ENCODE measurements around the gene GLRA1. TPM values are rescaled to one million over a fixed set of nuclear protein-coding genes. Genes with fewer than 3 reads are reported as not detected.
"Not testable (repeated sequence)": the region's sequence is repeated elsewhere in the genome, so short reads cannot be mapped to it uniquely, and the experiment has no call there.

GLRA1 gene
- total RNA-seq, 1 donor from 2014 or later: not detected

DNA sequence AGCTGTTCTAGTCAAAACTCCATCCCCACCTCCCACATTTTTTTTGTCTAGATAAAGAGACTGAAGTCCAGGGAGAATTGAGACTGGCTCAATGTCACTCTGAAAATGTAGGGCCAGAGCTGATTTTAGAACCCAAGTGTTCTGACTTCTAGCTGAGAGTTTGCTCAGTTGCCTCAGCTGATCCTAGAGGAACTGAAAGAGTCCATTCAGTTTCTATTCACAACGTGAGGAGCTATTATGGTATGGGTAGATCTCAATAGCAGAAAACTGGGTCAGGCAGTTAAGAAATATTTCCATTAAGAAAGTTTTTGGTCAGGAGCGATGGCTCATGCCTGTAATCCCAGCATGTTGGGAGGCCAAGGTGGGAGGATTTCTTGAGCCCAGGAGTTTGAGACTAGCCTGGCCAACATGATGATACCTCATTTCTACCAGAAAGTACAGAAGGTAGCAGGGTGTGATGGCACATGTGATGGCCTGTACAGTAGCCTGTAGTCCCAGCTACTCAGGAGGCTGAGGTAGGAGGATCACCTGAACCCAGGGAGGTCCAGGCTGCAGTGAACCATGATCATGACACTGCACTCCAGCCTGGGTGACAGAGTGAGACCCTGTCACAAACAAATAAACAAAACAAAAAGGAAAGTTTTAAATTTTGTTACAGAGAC, 61.7 kb downstream of the GLRA1 start:
- H3K4me1 Mint-ChIP-seq (ENCODE audit: low read depth): no peaks in the 10 kb centered on the region
- no peak overlapping the region for H3K27ac Mint-ChIP-seq
- no peaks in the 10 kb centered on the region for H3K27me3 Mint-ChIP-seq
- no peaks in the 10 kb centered on the region for H3K36me3 Mint-ChIP-seq (ENCODE audit: insufficient read depth)
- DNase-seq (ENCODE audit: low spot score, unreplicated experiment): no peak
- TF ChIP-seq, protein P1, sequence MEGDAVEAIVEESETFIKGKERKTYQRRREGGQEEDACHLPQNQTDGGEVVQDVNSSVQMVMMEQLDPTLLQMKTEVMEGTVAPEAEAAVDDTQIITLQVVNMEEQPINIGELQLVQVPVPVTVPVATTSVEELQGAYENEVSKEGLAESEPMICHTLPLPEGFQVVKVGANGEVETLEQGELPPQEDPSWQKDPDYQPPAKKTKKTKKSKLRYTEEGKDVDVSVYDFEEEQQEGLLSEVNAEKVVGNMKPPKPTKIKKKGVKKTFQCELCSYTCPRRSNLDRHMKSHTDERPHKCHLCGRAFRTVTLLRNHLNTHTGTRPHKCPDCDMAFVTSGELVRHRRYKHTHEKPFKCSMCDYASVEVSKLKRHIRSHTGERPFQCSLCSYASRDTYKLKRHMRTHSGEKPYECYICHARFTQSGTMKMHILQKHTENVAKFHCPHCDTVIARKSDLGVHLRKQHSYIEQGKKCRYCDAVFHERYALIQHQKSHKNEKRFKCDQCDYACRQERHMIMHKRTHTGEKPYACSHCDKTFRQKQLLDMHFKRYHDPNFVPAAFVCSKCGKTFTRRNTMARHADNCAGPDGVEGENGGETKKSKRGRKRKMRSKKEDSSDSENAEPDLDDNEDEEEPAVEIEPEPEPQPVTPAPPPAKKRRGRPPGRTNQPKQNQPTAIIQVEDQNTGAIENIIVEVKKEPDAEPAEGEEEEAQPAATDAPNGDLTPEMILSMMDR (IDR thresholded peaks at IDR 0.05; ENCODE audit: unreplicated experiment): no peak
- H3K4me3 Mint-ChIP-seq (ENCODE audit: low read depth): no peak overlapping the region
- no peaks in the 10 kb centered on the region for H3K9me3 Mint-ChIP-seq (ENCODE audit: low read depth)

DNA sequence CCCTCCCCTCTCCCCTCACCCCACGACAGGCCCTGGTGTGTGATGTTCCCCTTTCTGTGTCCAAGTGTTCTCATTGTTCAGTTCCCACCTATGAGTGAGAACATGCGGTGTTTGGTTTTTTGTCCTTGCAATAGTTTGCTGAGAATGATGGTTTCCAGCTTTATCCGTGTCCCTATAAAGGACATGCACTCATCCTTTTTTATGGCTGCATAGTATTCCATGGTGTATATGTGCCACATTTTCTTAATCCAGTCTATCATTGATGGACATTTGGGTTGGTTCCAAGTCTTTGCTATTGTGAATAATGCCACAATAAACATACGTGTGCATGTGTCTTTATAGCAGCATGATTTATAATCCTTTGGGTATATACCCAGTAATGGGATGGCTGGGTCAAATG, 63.8 kb downstream of the GLRA1 start:
- H3K27ac Mint-ChIP-seq; H3K36me3 Mint-ChIP-seq (ENCODE audit: insufficient read depth); H3K4me1 Mint-ChIP-seq (ENCODE audit: low read depth); H3K27me3 Mint-ChIP-seq; H3K9me3 Mint-ChIP-seq (ENCODE audit: low read depth); DNase-seq (ENCODE audit: low spot score, unreplicated experiment); H3K4me3 Mint-ChIP-seq (ENCODE audit: low read depth): not testable (repeated sequence)

DNA sequence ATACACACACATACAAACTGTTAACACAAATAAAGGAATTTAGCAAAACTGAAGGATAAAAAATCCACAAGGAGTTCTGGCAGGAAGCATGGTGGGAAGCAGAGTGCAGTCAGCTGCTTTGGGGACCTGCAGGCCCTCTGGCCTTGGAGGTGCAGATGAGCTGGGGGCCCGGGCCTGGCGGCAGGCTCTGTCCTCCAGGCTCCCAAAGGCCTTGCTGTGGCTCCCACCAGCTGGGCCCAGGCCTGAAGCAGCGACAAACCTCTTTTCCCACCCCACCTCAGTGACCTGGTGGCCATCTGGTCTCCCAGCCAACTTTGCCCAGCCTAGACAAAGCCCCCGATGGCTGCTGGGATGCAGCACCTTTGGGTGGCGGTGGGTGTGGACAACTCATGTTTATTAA, 67.8 kb downstream of the GLRA1 start:
- no peak overlapping the region for H3K27ac Mint-ChIP-seq
- H3K4me3 Mint-ChIP-seq (ENCODE audit: low read depth): no peak overlapping the region
- DNase-seq (ENCODE audit: low spot score, unreplicated experiment): no peak
- no peaks in the 10 kb centered on the region for H3K9me3 Mint-ChIP-seq (ENCODE audit: low read depth)
- TF ChIP-seq, protein P1 (IDR thresholded peaks at IDR 0.05; ENCODE audit: unreplicated experiment): no peak
- no peaks in the 10 kb centered on the region for H3K4me1 Mint-ChIP-seq (ENCODE audit: low read depth)
- H3K36me3 Mint-ChIP-seq (ENCODE audit: insufficient read depth): no peaks in the 10 kb centered on the region
- no peaks in the 10 kb centered on the region for H3K27me3 Mint-ChIP-seq

DNA sequence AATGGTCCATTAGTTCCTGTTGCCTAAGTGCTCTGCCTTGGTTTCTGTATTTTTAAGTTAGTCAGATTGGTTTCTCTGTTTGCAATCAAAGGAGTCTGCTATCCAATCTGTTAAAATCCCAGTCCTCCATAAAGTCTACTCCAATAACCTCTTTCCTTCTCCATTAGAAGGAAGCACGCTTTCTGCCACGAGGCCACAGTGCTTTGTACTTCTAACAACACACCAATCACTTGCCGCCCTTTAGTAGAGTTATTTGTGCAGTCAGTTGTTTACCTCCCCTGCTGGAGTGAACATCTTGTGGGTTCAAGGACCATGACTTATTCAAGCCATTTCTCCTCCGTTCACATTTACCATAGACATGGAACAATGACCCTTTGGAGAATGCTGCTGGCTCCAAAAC, 69.0 kb downstream of the GLRA1 start:
- Mint-ChIP-seq H3K27ac (no peak overlapping the region), H3K36me3 (ENCODE audit: insufficient read depth) (no peaks in the 10 kb centered on the region), H3K4me1 (ENCODE audit: low read depth) (no peaks in the 10 kb centered on the region), H3K9me3 (ENCODE audit: low read depth) (no peaks in the 10 kb centered on the region), H3K4me3 (ENCODE audit: low read depth) (no peak overlapping the region), H3K27me3 (no peaks in the 10 kb centered on the region)
- TF ChIP-seq, protein P1 (IDR thresholded peaks at IDR 0.05; ENCODE audit: unreplicated experiment): no peak
- no peak for DNase-seq (ENCODE audit: low spot score, unreplicated experiment)

DNA sequence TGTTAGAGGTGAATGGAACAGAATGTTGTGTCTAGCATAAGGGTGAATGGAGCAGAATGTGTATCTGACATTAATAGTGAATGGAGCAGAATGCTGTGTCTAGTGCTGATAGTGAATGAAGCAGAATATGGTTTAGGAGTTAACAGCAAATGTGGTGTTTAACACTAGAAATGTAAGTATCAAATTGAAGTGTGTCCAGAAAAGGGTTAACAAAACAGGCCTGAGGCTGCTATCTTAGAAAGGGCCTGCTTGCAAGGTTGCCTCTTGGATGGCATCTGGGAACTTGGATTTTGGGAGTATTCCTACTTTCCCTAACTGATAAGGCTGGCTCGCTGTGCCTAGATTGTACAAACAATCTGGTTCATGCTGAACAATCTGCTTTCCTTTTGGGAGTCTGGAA, 76.8 kb downstream of the GLRA1 start:
- Mint-ChIP-seq H3K4me3 (ENCODE audit: low read depth) (no peak overlapping the region), H3K27ac (no peak overlapping the region), H3K27me3 (no peaks in the 10 kb centered on the region), H3K4me1 (ENCODE audit: low read depth) (no peaks in the 10 kb centered on the region), H3K9me3 (ENCODE audit: low read depth) (no peaks in the 10 kb centered on the region), H3K36me3 (ENCODE audit: insufficient read depth) (no peaks in the 10 kb centered on the region)
- TF ChIP-seq, protein P1 (IDR thresholded peaks at IDR 0.05; ENCODE audit: unreplicated experiment): no peak
- DNase-seq (ENCODE audit: low spot score, unreplicated experiment): no peak

DNA sequence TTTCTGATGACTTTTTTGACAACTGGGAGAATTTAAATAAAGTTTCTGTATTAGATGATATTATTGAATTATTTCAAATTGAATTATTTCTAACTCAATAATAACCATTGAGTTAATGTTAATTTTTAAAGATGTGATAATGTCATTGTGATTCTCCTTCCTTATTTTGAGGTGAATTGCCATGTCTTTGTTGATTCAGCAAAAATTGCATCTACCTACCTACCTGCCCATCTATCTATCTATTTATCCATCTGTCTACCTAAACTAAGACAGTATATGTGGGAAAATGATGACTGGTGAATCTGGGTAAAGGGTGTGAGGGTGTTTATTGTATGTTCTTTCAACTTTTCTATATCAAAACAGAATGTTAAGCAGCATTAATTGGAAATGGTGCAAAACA, 77.9 kb downstream of the GLRA1 start:
- H3K36me3 Mint-ChIP-seq (ENCODE audit: insufficient read depth): no peaks in the 10 kb centered on the region
- H3K4me1 Mint-ChIP-seq (ENCODE audit: low read depth): no peaks in the 10 kb centered on the region
- TF ChIP-seq, protein P1 (IDR thresholded peaks at IDR 0.05; ENCODE audit: unreplicated experiment): no peak
- no peak overlapping the region for H3K4me3 Mint-ChIP-seq (ENCODE audit: low read depth)
- no peak overlapping the region for H3K27ac Mint-ChIP-seq
- DNase-seq (ENCODE audit: low spot score, unreplicated experiment): no peak
- H3K27me3 Mint-ChIP-seq: no peaks in the 10 kb centered on the region
- H3K9me3 Mint-ChIP-seq (ENCODE audit: low read depth): no peaks in the 10 kb centered on the region

DNA sequence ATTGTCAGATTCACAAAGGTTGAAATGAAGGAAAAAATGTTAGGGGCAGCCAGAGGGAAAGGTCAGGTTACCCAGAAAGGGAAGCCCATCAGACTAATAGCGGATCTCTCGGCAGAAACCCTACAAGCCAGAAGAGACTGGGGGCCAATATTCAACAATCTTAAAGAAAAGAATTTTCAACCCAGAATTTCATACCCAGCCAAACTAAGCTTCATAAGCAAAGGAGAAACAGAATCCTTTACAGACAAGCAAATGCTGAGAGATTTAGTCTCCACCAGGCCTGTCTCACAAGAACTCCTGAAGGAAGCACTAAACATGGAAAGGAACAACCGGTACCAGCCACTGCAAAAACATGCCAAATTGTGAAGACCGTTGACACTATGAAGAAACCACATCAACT, 91.8 kb downstream of the GLRA1 start:
- H3K4me1 Mint-ChIP-seq (ENCODE audit: low read depth); H3K27me3 Mint-ChIP-seq; DNase-seq (ENCODE audit: low spot score, unreplicated experiment); H3K4me3 Mint-ChIP-seq (ENCODE audit: low read depth); H3K27ac Mint-ChIP-seq: not testable (repeated sequence)
- Mint-ChIP-seq H3K9me3 (ENCODE audit: low read depth) (peaks cover 47% of the 10 kb centered on the region), H3K36me3 (ENCODE audit: insufficient read depth) (peaks cover 26% of the 10 kb centered on the region)

All from progenitor cell of endocrine pancreas (in vitro differentiated cells).